SIG-M5 treated with dmso at 0.1 percent for 504 hours (cell line): ENCODE results near the gene PLCB4.

ENCODE experiments used
- DNase-seq: peaks from one replicate; lab custom pipeline; 2025; ENCODE audit not compliant: unreplicated experiment; lab: John Stamatoyannopoulos, UW

Gene PLCB4

GRCh38 chr20:9480066-9480465 lies 411.2 kb downstream of the PLCB4 start:
- DNase-seq: no peak

- peak; percentile 77 for DNase-seq
Observed at GRCh38 chr20:9482180-9482579, 413.3 kb downstream of the PLCB4 start.

GRCh38 chr20:9483131-9483530 lies 414.2 kb downstream of the PLCB4 start:
- DNase-seq: no peak

GRCh38 chr20:9485614-9486340 lies 416.9 kb downstream of the PLCB4 start:
- peak; percentile 73 for DNase-seq

- DNase-seq: no peak
Observed at GRCh38 chr20:9487231-9487630, 418.3 kb downstream of the PLCB4 start.

GRCh38 chr20:9488063-9488462 lies 419.2 kb downstream of the PLCB4 start:
- DNase-seq: no peak

GRCh38 chr20:9490161-9490560 lies 421.3 kb downstream of the PLCB4 start:
- no peak for DNase-seq

- no peak for DNase-seq
Observed at GRCh38 chr20:9490631-9491030, 421.7 kb downstream of the PLCB4 start.

GRCh38 chr20:9491324-9491723 lies 422.4 kb downstream of the PLCB4 start:
- peak; percentile 66 for DNase-seq

- no peak for DNase-seq
Observed at GRCh38 chr20:9492067-9492466, 423.2 kb downstream of the PLCB4 start.

- no peak for DNase-seq
Observed at GRCh38 chr20:9493803-9494202, 424.9 kb downstream of the PLCB4 start.

GRCh38 chr20:9495701-9496100 lies 426.8 kb downstream of the PLCB4 start:
- no peak for DNase-seq

- DNase-seq: peak; percentile 58
Observed at GRCh38 chr20:9496155-9496554, 427.3 kb downstream of the PLCB4 start.

GRCh38 chr20:9498322-9498721 lies 429.4 kb downstream of the PLCB4 start:
- peak; percentile 94 for DNase-seq

GRCh38 chr20:9499126-9499899 lies 430.4 kb downstream of the PLCB4 start:
- DNase-seq: peak; percentile 85

- DNase-seq: peak; percentile 89
Observed at GRCh38 chr20:9500121-9500520, 431.2 kb downstream of the PLCB4 start.

GRCh38 chr20:9501473-9501872 lies 432.6 kb downstream of the PLCB4 start:
- DNase-seq: no peak

- DNase-seq: peak; percentile 93
Observed at GRCh38 chr20:9503526-9504245, 434.8 kb downstream of the PLCB4 start.

- DNase-seq: peak; percentile 51
Observed at GRCh38 chr20:9506280-9506821, 437.5 kb downstream of the PLCB4 start.

- DNase-seq: no peak
Observed at GRCh38 chr20:9506964-9507369, 438.1 kb downstream of the PLCB4 start.

GRCh38 chr20:9507544-9508239 lies 438.8 kb downstream of the PLCB4 start:
- DNase-seq: peak; percentile 30
